Measurements from ENCODE around the gene NDUFS8.

The NDUFS8 gene

GRCh38 chr11:68016904-68017817, 13.3 kb upstream of the NDUFS8 start:
- DNase-seq, result no peak

DNA sequence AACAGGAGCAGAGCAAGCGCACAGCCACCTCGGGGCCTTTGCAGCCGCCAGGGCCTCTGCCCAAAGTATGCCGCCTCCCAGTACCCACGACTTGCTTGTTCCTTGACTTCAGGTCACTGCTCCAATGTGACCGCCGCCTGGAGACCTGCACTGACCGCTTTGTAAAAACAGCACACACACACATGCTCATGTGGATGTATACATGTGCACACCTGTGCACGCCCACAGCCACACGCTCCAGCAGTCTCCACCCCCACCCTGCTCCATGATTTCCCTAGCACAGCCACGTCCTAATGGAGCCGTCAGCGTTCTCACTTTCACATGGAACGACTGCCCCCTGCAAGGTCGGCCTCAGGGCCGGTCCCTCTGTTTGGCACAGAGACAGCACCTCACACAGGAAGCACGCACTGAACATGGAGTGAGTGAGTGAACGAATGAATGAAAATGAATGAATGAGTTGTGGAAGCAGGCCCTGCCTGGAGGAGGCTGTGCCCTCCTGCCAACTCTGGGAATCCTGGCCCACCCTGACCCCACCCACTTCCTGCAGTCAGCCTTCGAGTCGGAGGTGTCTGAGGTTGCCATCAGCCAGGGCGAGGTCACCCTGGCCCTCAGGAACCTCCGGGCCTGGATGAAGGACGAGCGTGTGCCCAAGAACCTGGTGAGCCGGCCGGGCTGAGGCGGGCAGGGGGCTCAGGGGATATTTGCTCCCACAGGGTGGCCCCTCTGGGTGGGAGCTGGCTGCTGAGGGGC, 12.3 kb upstream of the NDUFS8 start:
- no peak for DNase-seq

- DNase-seq, result no peak
Measured at GRCh38 chr11:68018730-68019190, 11.7 kb upstream of the NDUFS8 start.

DNA sequence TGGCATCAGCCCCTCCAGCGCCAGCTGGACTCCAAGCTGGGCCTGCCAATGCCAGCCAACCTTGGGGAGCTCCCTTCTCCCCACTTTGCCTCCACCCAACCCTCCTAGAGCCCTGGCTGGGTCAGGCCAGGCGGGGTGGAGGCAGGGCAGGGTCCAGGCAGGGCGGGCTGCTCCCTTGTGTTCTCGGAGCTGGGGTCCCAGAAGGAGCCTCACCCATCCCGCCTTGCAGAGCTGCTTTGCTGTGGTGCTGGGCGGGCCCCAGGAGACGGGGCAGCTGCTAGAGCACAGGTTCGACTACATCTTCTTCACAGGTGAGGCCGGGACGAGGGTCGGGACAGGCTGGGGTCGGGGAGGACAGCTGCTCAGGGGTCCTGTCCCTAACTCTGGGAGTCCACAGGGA, 11.0 kb upstream of the NDUFS8 start:
- no peak for DNase-seq

DNA sequence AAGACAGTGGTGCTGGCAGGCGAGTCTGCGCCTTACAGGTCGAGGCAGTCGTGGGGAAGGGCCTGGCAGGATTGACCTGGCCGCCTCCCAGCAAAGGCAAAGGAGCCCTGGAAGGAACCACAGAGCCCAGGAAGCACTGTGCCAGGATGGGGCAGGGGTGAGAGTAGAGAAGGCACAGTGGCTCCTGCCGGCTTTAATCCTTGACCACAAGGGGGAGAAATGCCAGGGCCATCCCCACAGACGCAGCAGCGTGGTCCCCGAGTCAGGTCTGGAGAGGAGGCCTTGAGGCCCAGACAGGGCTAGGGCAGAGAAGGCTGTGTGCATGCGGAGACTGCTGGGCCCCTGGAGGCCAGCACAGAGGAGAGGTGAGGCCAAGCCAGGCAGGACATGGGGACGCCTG, 9.9 kb upstream of the NDUFS8 start:
- DNase-seq, result no peak

GRCh38 chr11:68021167-68021787, 9.2 kb upstream of the NDUFS8 start:
- no peak for DNase-seq

DNA sequence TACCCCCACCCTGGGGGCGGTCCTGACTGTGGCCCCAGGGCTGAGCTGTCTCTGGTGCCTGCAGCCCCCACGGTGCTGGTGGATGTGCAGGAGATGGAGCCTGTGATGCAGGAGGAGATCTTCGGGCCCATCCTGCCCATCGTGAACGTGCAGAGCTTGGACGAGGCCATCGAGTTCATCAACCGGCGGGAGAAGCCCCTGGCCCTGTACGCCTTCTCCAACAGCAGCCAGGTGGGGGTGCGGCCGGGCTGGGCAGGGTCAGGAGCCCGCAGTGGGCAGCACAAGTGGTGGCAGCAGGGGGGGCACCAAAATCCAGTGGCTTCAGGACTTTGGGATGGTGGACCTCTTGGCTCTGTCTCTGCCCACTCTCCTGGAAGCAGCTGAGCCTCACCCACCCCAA, 8.0 kb upstream of the NDUFS8 start:
- no peak for DNase-seq

- DNase-seq, result no peak
Measured at GRCh38 chr11:68024508-68024907, 6.0 kb upstream of the NDUFS8 start.

- DNase-seq, result no peak
Measured at GRCh38 chr11:68025047-68025446, 5.4 kb upstream of the NDUFS8 start.

DNA sequence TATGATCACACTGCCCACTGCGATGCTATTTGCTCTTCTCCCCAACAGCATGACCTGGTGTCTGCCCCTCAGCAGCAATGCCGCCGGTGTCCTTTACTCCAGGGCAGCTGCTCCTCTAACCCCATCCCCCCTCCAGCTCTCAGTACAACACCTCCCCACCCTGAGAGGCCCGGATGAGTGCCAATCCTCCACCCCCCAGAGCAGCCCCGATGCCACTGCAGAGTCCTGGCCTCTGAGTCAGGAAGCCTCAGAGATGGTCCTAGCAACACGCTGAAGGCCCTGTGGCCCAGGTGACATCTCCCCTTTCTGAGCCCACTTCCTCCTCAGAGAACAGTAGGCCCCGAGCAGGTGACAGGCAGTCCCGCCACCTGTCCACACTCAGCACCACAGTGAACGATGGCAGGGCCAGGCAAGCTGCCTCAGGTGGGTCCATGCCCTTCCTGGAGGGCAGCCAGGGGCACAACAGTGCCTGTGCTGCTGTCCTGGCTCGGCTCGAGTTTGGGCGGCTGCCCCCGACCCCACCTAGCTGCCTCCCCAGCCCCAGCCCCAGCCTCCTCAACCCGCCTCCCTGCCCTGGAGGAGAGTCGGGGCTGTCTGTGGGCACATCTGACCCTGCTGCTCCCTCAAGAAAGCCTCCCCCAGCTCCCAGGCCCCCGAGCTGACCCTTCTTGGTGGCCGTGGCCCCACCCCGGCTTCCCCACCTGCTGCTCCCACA, 3.9 kb upstream of the NDUFS8 start:
- DNase-seq, result no peak

DNA sequence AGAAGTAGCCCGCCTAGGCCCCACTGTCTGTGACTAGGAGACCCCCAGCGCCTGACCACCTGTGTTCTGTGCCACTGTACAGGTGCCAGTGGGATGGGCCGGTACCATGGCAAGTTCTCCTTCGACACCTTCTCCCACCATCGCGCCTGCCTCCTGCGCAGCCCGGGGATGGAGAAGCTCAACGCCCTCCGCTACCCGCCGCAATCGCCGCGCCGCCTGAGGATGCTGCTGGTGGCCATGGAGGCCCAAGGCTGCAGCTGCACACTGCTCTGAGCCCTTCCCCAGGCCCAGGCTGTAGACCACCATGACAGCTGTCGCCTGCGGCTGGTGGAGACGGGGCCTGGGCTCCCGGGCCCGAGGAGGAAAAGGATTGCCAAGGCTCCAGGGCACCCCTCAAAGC, 2.8 kb upstream of the NDUFS8 start:
- no peak for DNase-seq

- no peak for DNase-seq
Measured at GRCh38 chr11:68028802-68029545, 1.5 kb upstream of the NDUFS8 start.

DNA sequence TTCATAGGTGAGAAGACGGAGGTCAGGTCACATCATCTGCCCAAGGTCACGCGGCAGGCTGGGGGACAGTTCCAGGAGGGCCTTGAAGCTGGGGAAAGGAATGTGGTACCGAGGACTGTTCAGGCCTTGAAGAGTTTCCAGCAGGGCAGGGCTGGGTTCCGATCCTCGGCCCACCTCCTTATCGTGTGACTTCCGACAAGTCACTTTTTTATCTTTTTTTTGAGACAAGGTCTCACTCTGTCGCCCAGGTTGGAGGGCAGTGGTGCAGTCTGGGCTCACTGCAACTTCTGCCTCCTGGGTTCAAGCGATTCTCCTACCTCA, 623 bp downstream of the NDUFS8 start:
- DNase-seq, result no peak

DNA sequence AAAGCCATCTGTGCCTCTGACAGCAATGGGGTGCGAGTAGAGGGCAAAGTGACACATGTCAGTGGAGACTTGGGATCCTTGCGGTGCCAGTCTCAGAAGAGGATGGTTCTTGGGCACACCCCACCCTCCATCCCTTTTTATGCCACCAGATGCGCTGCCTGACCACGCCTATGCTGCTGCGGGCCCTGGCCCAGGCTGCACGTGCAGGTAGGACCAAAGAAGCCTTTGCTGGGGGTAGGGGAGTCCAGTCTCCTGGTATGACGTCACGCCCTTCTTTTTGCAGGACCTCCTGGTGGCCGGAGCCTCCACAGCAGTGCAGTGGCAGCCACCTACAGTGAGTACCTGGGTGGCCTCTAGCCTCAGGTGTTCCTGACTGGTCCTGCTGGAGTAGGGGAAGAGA, 1.5 kb downstream of the NDUFS8 start:
- no peak for DNase-seq

- no peak for DNase-seq
Measured at GRCh38 chr11:68032997-68033707, 2.7 kb downstream of the NDUFS8 start.

DNA sequence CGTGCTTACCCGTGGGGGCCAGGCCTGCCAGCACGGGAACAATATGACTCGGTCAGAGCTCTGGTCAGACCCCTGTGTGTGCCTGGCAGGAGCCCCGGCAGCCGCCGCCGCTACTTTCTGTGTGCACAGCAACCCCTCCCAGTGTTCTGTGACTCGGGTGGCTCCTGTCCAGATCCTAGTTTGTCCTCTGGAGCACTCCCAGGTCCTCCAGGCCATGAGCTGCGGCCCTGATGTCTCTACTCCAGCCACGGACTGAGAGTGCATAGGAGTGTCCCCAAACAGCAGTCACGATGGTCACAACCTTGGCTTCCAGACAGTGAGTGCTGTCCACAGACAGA, 3.2 kb downstream of the NDUFS8 start:
- no peak for DNase-seq

GRCh38 chr11:68035266-68035876, 4.9 kb downstream of the NDUFS8 start:
- DNase-seq, result no peak

DNA sequence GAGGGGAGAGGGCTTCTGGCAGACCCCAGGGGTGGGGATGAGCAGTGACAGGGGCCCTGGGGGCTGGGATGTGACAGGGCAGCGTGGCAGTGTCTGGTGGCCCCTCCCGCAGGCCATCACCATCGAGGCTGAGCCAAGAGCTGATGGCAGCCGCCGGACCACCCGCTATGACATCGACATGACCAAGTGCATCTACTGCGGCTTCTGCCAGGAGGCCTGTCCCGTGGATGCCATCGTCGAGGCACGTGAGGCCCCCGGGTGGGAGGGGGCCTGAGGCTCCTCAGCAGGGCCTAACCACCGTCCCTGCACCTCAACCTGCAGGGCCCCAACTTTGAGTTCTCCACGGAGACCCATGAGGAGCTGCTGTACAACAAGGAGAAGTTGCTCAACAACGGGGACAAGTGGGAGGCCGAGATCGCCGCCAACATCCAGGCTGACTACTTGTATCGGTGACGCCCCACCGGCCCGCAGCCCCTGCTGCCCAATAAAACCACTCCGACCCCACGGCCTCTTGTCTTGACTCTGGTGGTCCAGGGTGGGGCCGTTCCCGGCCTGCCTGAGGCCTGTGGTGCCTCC, 5.7 kb downstream of the NDUFS8 start:
- DNase-seq, result no peak

DNA sequence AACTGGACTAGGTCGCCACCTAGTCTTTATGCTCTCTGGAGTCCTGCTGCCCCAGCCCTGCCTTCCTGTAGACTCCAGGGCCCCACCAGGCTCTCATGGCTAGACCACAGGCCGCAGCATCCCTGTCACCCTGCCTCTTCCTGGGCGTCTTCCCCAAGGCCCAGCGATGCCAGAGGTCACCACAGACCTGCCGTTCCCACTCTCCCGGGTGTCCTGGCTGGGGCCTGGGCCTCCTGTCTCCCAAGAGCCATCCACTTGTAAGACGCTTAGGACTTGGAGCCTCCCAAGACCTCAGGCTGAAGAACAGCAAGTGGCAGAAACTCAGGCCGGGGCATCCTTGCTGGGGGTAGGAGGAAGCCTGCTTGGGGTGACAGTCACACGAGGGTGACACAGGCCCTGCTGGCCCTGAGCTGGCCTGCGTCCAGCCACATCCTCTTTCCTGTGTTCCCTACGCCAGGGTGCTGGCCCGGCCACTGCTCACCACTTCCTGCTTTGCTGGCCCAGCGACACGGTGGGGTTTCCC, 6.3 kb downstream of the NDUFS8 start:
- no peak for DNase-seq

GRCh38 chr11:68037411-68038225, 7.1 kb downstream of the NDUFS8 start:
- DNase-seq, result no peak

Measured in NCI-H1105 (cell line).